Measurements from ENCODE around the gene BCAN.
A peak's percentile ranks its signal among the peaks of the same experiment; 100 is the strongest.

BCAN gene

GRCh38 chr1:156642265-156643048 is 540 bp downstream of the BCAN start:
- no peaks in the 10 kb centered on the region for H3K9me3 ChIP-seq (ENCODE audit: control extremely low read depth in 1 of 5, control insufficient read depth in 4 of 5, insufficient read depth in 2 of 5, low read depth in 1 of 5, low read length in 4 of 5)
- peak in 1 of 3 donors; percentile 26 for DNase-seq
- H3K4me1 ChIP-seq (ENCODE audit: control extremely low read depth in 1 of 4, control insufficient read depth in 4 of 4, insufficient read depth in 4 of 4, low read length in 3 of 4), result peaks cover 8 to 35% (median 34%) of the 10 kb centered on the region in 4 experiments
- H3K27ac ChIP-seq (ENCODE audit: insufficient read depth in 1 of 2, low read depth in 1 of 2, low read length in 2 of 2, poor library complexity in 1 of 2, severe bottlenecking in 2 of 2), result no peak overlapping the region
- H3K4me3 ChIP-seq (ENCODE audit: control insufficient read depth in 1 of 7, extremely low read depth in 1 of 7, insufficient read depth in 4 of 7, low read depth in 2 of 7, low read length in 6 of 7), result peak overlapping the region in 4 of 7 experiments; percentile 19 to 46 (median 40)
- no peaks in the 10 kb centered on the region for H3K36me3 ChIP-seq (ENCODE audit: control insufficient read depth in 4 of 4, insufficient read depth in 4 of 4, low read length in 3 of 4)
- H3K27me3 ChIP-seq (replicated peaks in 2 of 5; ENCODE audit: control insufficient read depth in 4 of 5, insufficient read depth in 5 of 5, low read length in 4 of 5), result peaks cover 4 to 82% (median 49%) of the 10 kb centered on the region in 5 experiments
- WGBS (ENCODE audit: insufficient coverage), result 16% methylated on average over 40 of the region's 40 CpGs
- CTCF ChIA-PET, result interaction anchor here (0.5 to 18.3 kb wide), 13 partner anchors 13 to 1144 kb away, joined by 3 to 275 read pairs (median 3); partner anchors contain the start of gene HAPLN2
- POLR2A ChIA-PET, result interaction anchor here (0.5 kb wide), 1 partner anchor 36 kb away, joined by 3 read pairs; no protein-coding TSS in a partner anchor

- WGBS (ENCODE audit: insufficient coverage), result 67% methylated on average over 1 of the region's 7 CpGs
- peaks cover 4 to 84% (median 49%) of the 10 kb centered on the region in 5 experiments for H3K27me3 ChIP-seq (replicated peaks in 2 of 5; ENCODE audit: control insufficient read depth in 4 of 5, insufficient read depth in 5 of 5, low read length in 4 of 5)
- H3K9me3 ChIP-seq (ENCODE audit: control extremely low read depth in 1 of 5, control insufficient read depth in 4 of 5, insufficient read depth in 2 of 5, low read depth in 1 of 5, low read length in 4 of 5), result no peaks in the 10 kb centered on the region
- DNase-seq, result no peak
- H3K4me3 ChIP-seq (ENCODE audit: control insufficient read depth in 1 of 7, extremely low read depth in 1 of 7, insufficient read depth in 4 of 7, low read depth in 2 of 7, low read length in 6 of 7), result no peak overlapping the region
- POLR2A ChIA-PET, result interaction anchor here (0.5 to 1.2 kb wide), 3 partner anchors 14 to 37 kb away, joined by 3 read pairs; no protein-coding TSS in a partner anchor
- no peak overlapping the region for H3K27ac ChIP-seq (ENCODE audit: insufficient read depth in 1 of 2, low read depth in 1 of 2, low read length in 2 of 2, poor library complexity in 1 of 2, severe bottlenecking in 2 of 2)
- peaks cover 8 to 35% (median 34%) of the 10 kb centered on the region in 4 experiments for H3K4me1 ChIP-seq (ENCODE audit: control extremely low read depth in 1 of 4, control insufficient read depth in 4 of 4, insufficient read depth in 4 of 4, low read length in 3 of 4)
- CTCF ChIA-PET, result interaction anchor here (0.5 to 18.3 kb wide), 15 partner anchors 9 to 1143 kb away, joined by 3 to 275 read pairs (median 3); partner anchors contain the start of gene HAPLN2
- no peaks in the 10 kb centered on the region for H3K36me3 ChIP-seq (ENCODE audit: control insufficient read depth in 4 of 4, insufficient read depth in 4 of 4, low read length in 3 of 4)
Measured at GRCh38 chr1:156643049-156643777, 1.3 kb downstream of the BCAN start.

GRCh38 chr1:156643778-156644092 is 1.8 kb downstream of the BCAN start:
- POLR2A ChIA-PET, result interaction anchor here (0.6 to 1.2 kb wide), 2 partner anchors 14 to 18 kb away, joined by 3 read pairs; no protein-coding TSS in a partner anchor

GRCh38 chr1:156644146-156644545 is 2.2 kb downstream of the BCAN start:
- WGBS (ENCODE audit: insufficient coverage), result no CpG with 5 or more reads among the region's 3 CpGs
- ChIA-PET POLR2A (interaction anchor here (0.6 to 1.2 kb wide), 2 partner anchors 15 to 18 kb away, joined by 3 read pairs; no protein-coding TSS in a partner anchor), CTCF (interaction anchor here (0.9 to 18.3 kb wide), 8 partner anchors 8 to 198 kb away, joined by 3 to 275 read pairs (median 6); partner anchors contain the start of gene HAPLN2)
- H3K4me3 ChIP-seq (ENCODE audit: control insufficient read depth in 1 of 7, extremely low read depth in 1 of 7, insufficient read depth in 4 of 7, low read depth in 2 of 7, low read length in 6 of 7), result peak overlapping the region in 2 of 7 experiments; percentile 14 to 43
- H3K27me3 ChIP-seq (replicated peaks in 2 of 5; ENCODE audit: control insufficient read depth in 4 of 5, insufficient read depth in 5 of 5, low read length in 4 of 5), result peaks cover 4 to 84% (median 51%) of the 10 kb centered on the region in 5 experiments
- peaks cover 8 to 35% (median 34%) of the 10 kb centered on the region in 4 experiments for H3K4me1 ChIP-seq (ENCODE audit: control extremely low read depth in 1 of 4, control insufficient read depth in 4 of 4, insufficient read depth in 4 of 4, low read length in 3 of 4)
- H3K27ac ChIP-seq (ENCODE audit: insufficient read depth in 1 of 2, low read depth in 1 of 2, low read length in 2 of 2, poor library complexity in 1 of 2, severe bottlenecking in 2 of 2), result no peak overlapping the region
- no peaks in the 10 kb centered on the region for H3K36me3 ChIP-seq (ENCODE audit: control insufficient read depth in 4 of 4, insufficient read depth in 4 of 4, low read length in 3 of 4)
- H3K9me3 ChIP-seq (ENCODE audit: control extremely low read depth in 1 of 5, control insufficient read depth in 4 of 5, insufficient read depth in 2 of 5, low read depth in 1 of 5, low read length in 4 of 5), result no peaks in the 10 kb centered on the region
- peak in 1 of 3 donors; percentile 31 for DNase-seq

More at GRCh38 chr1:156643778-156644092, 1.8 kb downstream of the BCAN start:
- Histone ChIP-seq H3K4me3 (ENCODE audit: control insufficient read depth in 1 of 7, extremely low read depth in 1 of 7, insufficient read depth in 4 of 7, low read depth in 2 of 7, low read length in 6 of 7) (peak overlapping the region in 2 of 7 experiments; percentile 14 to 43), H3K4me1 (ENCODE audit: control extremely low read depth in 1 of 4, control insufficient read depth in 4 of 4, insufficient read depth in 4 of 4, low read length in 3 of 4) (peaks cover 8 to 35% (median 34%) of the 10 kb centered on the region in 4 experiments), H3K9me3 (ENCODE audit: control extremely low read depth in 1 of 5, control insufficient read depth in 4 of 5, insufficient read depth in 2 of 5, low read depth in 1 of 5, low read length in 4 of 5) (no peaks in the 10 kb centered on the region), H3K36me3 (ENCODE audit: control insufficient read depth in 4 of 4, insufficient read depth in 4 of 4, low read length in 3 of 4) (no peaks in the 10 kb centered on the region), H3K27ac (ENCODE audit: insufficient read depth in 1 of 2, low read depth in 1 of 2, low read length in 2 of 2, poor library complexity in 1 of 2, severe bottlenecking in 2 of 2) (no peak overlapping the region), H3K27me3 (replicated peaks in 2 of 5; ENCODE audit: control insufficient read depth in 4 of 5, insufficient read depth in 5 of 5, low read length in 4 of 5) (peaks cover 4 to 84% (median 49%) of the 10 kb centered on the region in 5 experiments)
- peak; percentile 88 to 95 (median 94) for DNase-seq
- CTCF ChIA-PET, result interaction anchor here (0.8 to 18.3 kb wide), 14 partner anchors 8 to 198 kb away, joined by 3 to 275 read pairs (median 4); partner anchors contain the start of gene HAPLN2
- WGBS (ENCODE audit: insufficient coverage), result 0% methylated on average over 6 of the region's 7 CpGs

GRCh38 chr1:156644640-156645039 is 2.7 kb downstream of the BCAN start:
- Histone ChIP-seq H3K36me3 (ENCODE audit: control insufficient read depth in 4 of 4, insufficient read depth in 4 of 4, low read length in 3 of 4) (no peaks in the 10 kb centered on the region), H3K9me3 (ENCODE audit: control extremely low read depth in 1 of 5, control insufficient read depth in 4 of 5, insufficient read depth in 2 of 5, low read depth in 1 of 5, low read length in 4 of 5) (no peaks in the 10 kb centered on the region), H3K27me3 (replicated peaks in 2 of 5; ENCODE audit: control insufficient read depth in 4 of 5, insufficient read depth in 5 of 5, low read length in 4 of 5) (peaks cover 4 to 84% (median 47%) of the 10 kb centered on the region in 5 experiments), H3K4me1 (ENCODE audit: control extremely low read depth in 1 of 4, control insufficient read depth in 4 of 4, insufficient read depth in 4 of 4, low read length in 3 of 4) (peaks cover 8 to 35% (median 34%) of the 10 kb centered on the region in 4 experiments), H3K4me3 (ENCODE audit: control insufficient read depth in 1 of 7, extremely low read depth in 1 of 7, insufficient read depth in 4 of 7, low read depth in 2 of 7, low read length in 6 of 7) (no peak overlapping the region), H3K27ac (ENCODE audit: insufficient read depth in 1 of 2, low read depth in 1 of 2, low read length in 2 of 2, poor library complexity in 1 of 2, severe bottlenecking in 2 of 2) (no peak overlapping the region)
- POLR2A ChIA-PET, result no interaction called here
- WGBS (ENCODE audit: insufficient coverage), result 80% methylated on average over 1 of the region's 1 CpG
- CTCF ChIA-PET, result interaction anchor here (1.5 to 18.3 kb wide), 4 partner anchors 12 to 28 kb away, joined by 3 to 275 read pairs (median 44); partner anchors contain the start of gene HAPLN2
- no peak for DNase-seq

- Histone ChIP-seq H3K9me3 (ENCODE audit: control extremely low read depth in 1 of 5, control insufficient read depth in 4 of 5, insufficient read depth in 2 of 5, low read depth in 1 of 5, low read length in 4 of 5) (no peaks in the 10 kb centered on the region), H3K27ac (ENCODE audit: insufficient read depth in 1 of 2, low read depth in 1 of 2, low read length in 2 of 2, poor library complexity in 1 of 2, severe bottlenecking in 2 of 2) (no peak overlapping the region), H3K4me3 (ENCODE audit: control insufficient read depth in 1 of 7, extremely low read depth in 1 of 7, insufficient read depth in 4 of 7, low read depth in 2 of 7, low read length in 6 of 7) (no peak overlapping the region), H3K4me1 (ENCODE audit: control extremely low read depth in 1 of 4, control insufficient read depth in 4 of 4, insufficient read depth in 4 of 4, low read length in 3 of 4) (peaks cover 8 to 35% (median 34%) of the 10 kb centered on the region in 4 experiments), H3K36me3 (ENCODE audit: control insufficient read depth in 4 of 4, insufficient read depth in 4 of 4, low read length in 3 of 4) (no peaks in the 10 kb centered on the region), H3K27me3 (replicated peaks in 2 of 5; ENCODE audit: control insufficient read depth in 4 of 5, insufficient read depth in 5 of 5, low read length in 4 of 5) (peaks cover 4 to 84% (median 46%) of the 10 kb centered on the region in 5 experiments)
- ChIA-PET CTCF (interaction anchor here (1.5 to 18.3 kb wide), 3 partner anchors 12 to 28 kb away, joined by 3 to 275 read pairs (median 72); no protein-coding TSS in a partner anchor), POLR2A (no interaction called here)
- WGBS (ENCODE audit: insufficient coverage), result 89% methylated on average over 2 of the region's 3 CpGs
- no peak for DNase-seq
Measured at GRCh38 chr1:156645056-156645455, 3.1 kb downstream of the BCAN start.
